Testis (tissue), 2 donors: ENCODE results near the gene ENTPD8.

Experiments used
- CTCF ChIP-seq, 3 experiments: fragments of 450-650 bp in 2 of 3; fragments of 200-600 bp in 1 of 3; sonication (generic) in 1 of 3; IDR thresholded peaks; one replicate each; pipeline ENCODE4 v1.5.1; 2016 to 2019; ENCODE audit warnings: antibody characterized with exemption in 3 of 3, mild to moderate bottlenecking in 2 of 3, moderate library complexity in 1 of 3
- POLR2A ChIP-seq: fragments of 450-650 bp; IDR thresholded peaks from one replicate; pipeline ENCODE4 v1.6.1; 2017; ENCODE audit warnings: antibody characterized with exemption, mild to moderate bottlenecking, moderate library complexity

- TF ChIP-seq POLR2A (no peak), CTCF (IDR thresholded peaks at IDR 0.05) (no peak)
Measured at GRCh38 chr9:137474271-137474670, 33.1 kb upstream of the ENTPD8 start.
